ENCODE results near the gene TNPO1.

The TNPO1 gene

DNA sequence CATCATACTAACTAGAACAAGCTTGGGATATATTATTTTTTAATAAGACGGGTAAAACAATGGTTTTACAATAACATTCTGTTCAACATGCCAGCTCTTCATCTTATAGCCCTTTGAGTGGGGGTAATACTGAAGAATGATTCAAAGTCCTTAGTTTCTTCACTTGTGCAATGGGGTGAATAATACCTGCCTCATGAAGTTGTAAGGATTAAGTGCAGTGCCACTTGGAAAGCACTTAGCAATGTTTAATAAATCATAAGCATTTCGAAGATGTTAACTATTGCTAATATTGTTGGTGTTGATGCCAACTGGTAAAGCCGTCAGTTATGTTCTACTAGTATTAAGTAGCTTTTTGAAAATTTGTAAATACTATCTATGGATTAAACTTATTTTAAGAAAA, 38.0 kb downstream of the TNPO1 start:
- Histone ChIP-seq H3K4me1 (ENCODE audit: insufficient read depth, low read length, severe bottlenecking) (peaks cover 32% of the 10 kb centered on the region), H3K4me2 (ENCODE audit: low read length) (no peak overlapping the region), H3K79me2 (ENCODE audit: insufficient read depth, low read length) (peaks cover 75% of the 10 kb centered on the region), H3K9me3 (ENCODE audit: low read length) (no peaks in the 10 kb centered on the region), H3F3A (ENCODE audit: insufficient read depth, low read length) (no peaks in the 10 kb centered on the region), H3K9ac (ENCODE audit: low read length) (no peak overlapping the region), H3K27me3 (ENCODE audit: insufficient read depth, low read length) (no peaks in the 10 kb centered on the region), H2AFZ (ENCODE audit: low read length) (no peak overlapping the region), H3K36me3 (ENCODE audit: insufficient read depth, low read length) (peaks cover 93% of the 10 kb centered on the region), H4K20me1 (ENCODE audit: insufficient read depth, low read length) (peaks cover 20% of the 10 kb centered on the region), H3K4me3 (ENCODE audit: low read depth, low read length, poor library complexity, severe bottlenecking) (no peak overlapping the region), H3K9me2 (ENCODE audit: low read depth, low read length) (no peaks in the 10 kb centered on the region), H3K27ac (ENCODE audit: low read depth, low read length, poor library complexity, severe bottlenecking) (no peak overlapping the region)
- TF ChIP-seq, protein P1, sequence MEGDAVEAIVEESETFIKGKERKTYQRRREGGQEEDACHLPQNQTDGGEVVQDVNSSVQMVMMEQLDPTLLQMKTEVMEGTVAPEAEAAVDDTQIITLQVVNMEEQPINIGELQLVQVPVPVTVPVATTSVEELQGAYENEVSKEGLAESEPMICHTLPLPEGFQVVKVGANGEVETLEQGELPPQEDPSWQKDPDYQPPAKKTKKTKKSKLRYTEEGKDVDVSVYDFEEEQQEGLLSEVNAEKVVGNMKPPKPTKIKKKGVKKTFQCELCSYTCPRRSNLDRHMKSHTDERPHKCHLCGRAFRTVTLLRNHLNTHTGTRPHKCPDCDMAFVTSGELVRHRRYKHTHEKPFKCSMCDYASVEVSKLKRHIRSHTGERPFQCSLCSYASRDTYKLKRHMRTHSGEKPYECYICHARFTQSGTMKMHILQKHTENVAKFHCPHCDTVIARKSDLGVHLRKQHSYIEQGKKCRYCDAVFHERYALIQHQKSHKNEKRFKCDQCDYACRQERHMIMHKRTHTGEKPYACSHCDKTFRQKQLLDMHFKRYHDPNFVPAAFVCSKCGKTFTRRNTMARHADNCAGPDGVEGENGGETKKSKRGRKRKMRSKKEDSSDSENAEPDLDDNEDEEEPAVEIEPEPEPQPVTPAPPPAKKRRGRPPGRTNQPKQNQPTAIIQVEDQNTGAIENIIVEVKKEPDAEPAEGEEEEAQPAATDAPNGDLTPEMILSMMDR (IDR thresholded peaks at IDR 0.05; ENCODE audit: low read length): no peak
- no peak for TF ChIP-seq EZH2 (IDR thresholded peaks at IDR 0.05; ENCODE audit: borderline replicate concordance, low read length)

DNA sequence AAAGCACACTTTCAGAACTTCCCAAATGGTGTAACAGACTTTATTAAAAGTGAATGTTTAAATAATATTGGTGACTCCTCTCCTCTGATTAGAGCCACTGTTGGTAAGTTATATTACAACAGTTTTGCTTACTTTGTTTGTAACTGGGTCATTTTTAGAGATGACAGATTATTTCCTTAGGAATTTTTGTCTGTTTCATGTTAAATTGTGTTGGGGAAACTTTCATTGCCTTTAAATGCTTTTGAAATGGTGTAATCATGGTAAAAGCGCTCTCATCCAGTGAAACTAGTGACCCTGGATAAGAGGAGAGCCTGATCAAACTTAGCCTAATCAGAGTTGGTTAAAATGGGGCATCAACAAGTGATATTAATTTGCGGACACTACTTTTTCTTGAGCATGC, 39.4 kb downstream of the TNPO1 start:
- H2AFZ ChIP-seq (ENCODE audit: low read length): no peak overlapping the region
- peaks cover 74% of the 10 kb centered on the region for H3K79me2 ChIP-seq (ENCODE audit: insufficient read depth, low read length)
- H3K9ac ChIP-seq (ENCODE audit: low read length): no peak overlapping the region
- H3K4me1 ChIP-seq (ENCODE audit: insufficient read depth, low read length, severe bottlenecking): peaks cover 18% of the 10 kb centered on the region
- H3K9me3 ChIP-seq (ENCODE audit: low read length): no peaks in the 10 kb centered on the region
- H3K4me3 ChIP-seq (ENCODE audit: low read depth, low read length, poor library complexity, severe bottlenecking): no peak overlapping the region
- peaks cover 97% of the 10 kb centered on the region for H3K36me3 ChIP-seq (ENCODE audit: insufficient read depth, low read length)
- H3K9me2 ChIP-seq (ENCODE audit: low read depth, low read length): no peaks in the 10 kb centered on the region
- no peak overlapping the region for H3K4me2 ChIP-seq (ENCODE audit: low read length)
- TF ChIP-seq, protein P1 (IDR thresholded peaks at IDR 0.05; ENCODE audit: low read length): no peak
- no peak for TF ChIP-seq EZH2 (IDR thresholded peaks at IDR 0.05; ENCODE audit: borderline replicate concordance, low read length)
- no peaks in the 10 kb centered on the region for H3K27me3 ChIP-seq (ENCODE audit: insufficient read depth, low read length)
- peaks cover 13% of the 10 kb centered on the region for H4K20me1 ChIP-seq (ENCODE audit: insufficient read depth, low read length)
- no peaks in the 10 kb centered on the region for H3F3A ChIP-seq (ENCODE audit: insufficient read depth, low read length)
- no peak overlapping the region for H3K27ac ChIP-seq (ENCODE audit: low read depth, low read length, poor library complexity, severe bottlenecking)

DNA sequence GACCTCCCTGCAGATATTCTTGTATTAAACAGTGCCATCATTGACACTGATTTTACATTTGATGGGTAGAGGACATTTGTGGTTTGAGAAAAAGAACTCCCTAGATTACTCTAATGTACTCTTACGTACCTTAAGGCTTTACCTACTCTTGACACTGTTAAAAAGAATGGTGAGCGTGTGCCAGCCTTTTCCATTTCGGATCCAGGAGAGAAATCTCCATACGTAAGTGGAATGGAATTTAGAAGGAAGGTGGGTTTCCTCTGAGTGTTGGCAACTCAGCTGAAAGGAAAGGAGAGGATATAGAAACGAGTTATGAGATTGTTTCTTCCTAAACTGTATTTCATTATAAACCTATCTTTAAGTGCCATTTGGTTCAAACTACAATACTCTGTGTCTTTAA, 40.9 kb downstream of the TNPO1 start:
- Histone ChIP-seq H3K79me2 (ENCODE audit: insufficient read depth, low read length) (peaks cover 58% of the 10 kb centered on the region), H4K20me1 (ENCODE audit: insufficient read depth, low read length) (peaks cover 7% of the 10 kb centered on the region; the same call in 1 of the 2 replicates)

More for the DNA sequence above, 40.9 kb downstream of the TNPO1 start:
- Histone ChIP-seq H3K36me3 (ENCODE audit: insufficient read depth, low read length) (peaks cover 97% of the 10 kb centered on the region), H2AFZ (ENCODE audit: low read length) (no peak overlapping the region), H3K9me3 (ENCODE audit: low read length) (no peaks in the 10 kb centered on the region), H3K9me2 (ENCODE audit: low read depth, low read length) (no peaks in the 10 kb centered on the region), H3K9ac (ENCODE audit: low read length) (no peak overlapping the region), H3K27me3 (ENCODE audit: insufficient read depth, low read length) (no peaks in the 10 kb centered on the region), H3K4me1 (ENCODE audit: insufficient read depth, low read length, severe bottlenecking) (peaks cover 3% of the 10 kb centered on the region), H3K4me2 (ENCODE audit: low read length) (no peak overlapping the region), H3K27ac (ENCODE audit: low read depth, low read length, poor library complexity, severe bottlenecking) (no peak overlapping the region), H3K4me3 (ENCODE audit: low read depth, low read length, poor library complexity, severe bottlenecking) (no peak overlapping the region), H3F3A (ENCODE audit: insufficient read depth, low read length) (no peaks in the 10 kb centered on the region)
- TF ChIP-seq EZH2 (IDR thresholded peaks at IDR 0.05; ENCODE audit: borderline replicate concordance, low read length): no peak
- TF ChIP-seq, protein P1 (IDR thresholded peaks at IDR 0.05; ENCODE audit: low read length): no peak

Data from OCI-LY1 (cell line).